H1 (cell line): ENCODE data around the gene OBSCN. TPM values are rescaled to one million over a fixed set of nuclear protein-coding genes. Genes with fewer than 3 reads are reported as not detected.

Source experiments
- CTCF ChIA-PET: fragments of 300-600 bp; sonication (Branson Sonifier 250); formaldehyde crosslinking; loops from one replicate; lab custom pipeline; 2021; ENCODE audit not compliant: partially characterized antibody; lab: Charles Lee
- POLR2A ChIA-PET: fragments of 300-600 bp; sonication (Branson Sonifier 250); formaldehyde crosslinking; loops from one replicate; lab custom pipeline; 2021; ENCODE audit warnings: inconsistent platforms; ENCODE audit not compliant: partially characterized antibody; lab: Charles Lee
- DNase-seq, 2 experiments: peaks; one replicate each; pipeline versions ENCODE4 v3.0.0 to v3.0.0-alpha.2; 2010 to 2022; ENCODE audit warnings: low spot score in 2 of 2, low read depth in 1 of 2, mixed read lengths in 1 of 2
- FAIRE-seq: peaks from 2 replicates; lab custom pipeline; 2011; peaks lifted over from hg19 to GRCh38; lab: Jason Lieb, UNC
- H2AFZ ChIP-seq: 2 replicates; pipeline ENCODE4 v1.8.1; 2012; ENCODE audit warnings: low read length, inconsistent platforms
- H2AK5ac ChIP-seq: 2 replicates; pipeline ENCODE4 v1.6.1; 2013; ENCODE audit warnings: low read depth, low read length
- H2BK120ac ChIP-seq: replicated peaks from 2 replicates; pipeline ENCODE3; 2013; ENCODE audit warnings: low read depth, low read length, inconsistent platforms
- H2BK12ac ChIP-seq: 2 replicates; pipeline ENCODE4 v1.6.1; 2013; ENCODE audit warnings: low read depth, low read length
- H2BK15ac ChIP-seq: 2 replicates; pipeline ENCODE4 v1.6.1; 2013; ENCODE audit warnings: low read length
- H2BK20ac ChIP-seq: 2 replicates; pipeline ENCODE4 v1.6.1; 2013; ENCODE audit warnings: low read length
- H2BK5ac ChIP-seq: 2 replicates; pipeline ENCODE4 v1.6.1; 2013; ENCODE audit warnings: low read depth, low read length
- H3K14ac ChIP-seq: 2 replicates; pipeline ENCODE4 v1.6.1; 2013; ENCODE audit warnings: inconsistent platforms; ENCODE audit not compliant: insufficient read length
- H3K18ac ChIP-seq: 2 replicates; pipeline ENCODE4 v1.6.1; 2013; ENCODE audit warnings: low read length; ENCODE audit errors: extremely low read depth
- H3K23ac ChIP-seq: 2 replicates; pipeline ENCODE4 v1.6.1; 2013; ENCODE audit warnings: inconsistent platforms; ENCODE audit not compliant: insufficient read length
- H3K23me2 ChIP-seq: 2 replicates; pipeline ENCODE4 v1.6.1; 2013; ENCODE audit warnings: low read depth, low read length
- H3K27ac ChIP-seq: 2 replicates; pipeline ENCODE4 v1.6.1; 2011; ENCODE audit warnings: low read depth, low read length, inconsistent platforms
- H3K27me3 ChIP-seq, 4 experiments: replicated peaks in 1 of 4; 1 replicate in 1 of 4; 2 replicates in 3 of 4; pipeline versions ENCODE4 v1.6.1 to v1.8.1; 2011 to 2013; ENCODE audit warnings: low read length in 3 of 4, mild to moderate bottlenecking in 3 of 4, inconsistent platforms in 2 of 4, mixed read lengths in 2 of 4, moderate library complexity in 1 of 4; ENCODE audit not compliant: control insufficient read depth in 3 of 4, insufficient read depth in 3 of 4; ENCODE audit errors: extremely low read depth in 1 of 4
- H3K36me3 ChIP-seq, 4 experiments: 2 replicates each; pipeline versions ENCODE4 v1.6.1 to v1.8.1; 2011 to 2013; ENCODE audit warnings: mild to moderate bottlenecking in 4 of 4, low read length in 3 of 4, moderate library complexity in 2 of 4, control low read depth in 1 of 4, inconsistent platforms in 1 of 4; ENCODE audit not compliant: insufficient read depth in 4 of 4, control insufficient read depth in 2 of 4
- H3K4ac ChIP-seq: replicated peaks from 2 replicates; pipeline ENCODE3; 2013; ENCODE audit warnings: low read length, low read depth, mixed read lengths, inconsistent platforms; ENCODE audit not compliant: insufficient read length
- H3K4me1 ChIP-seq, 4 experiments: replicated peaks in 1 of 4; 1 replicate in 1 of 4; 2 replicates in 3 of 4; pipeline versions ENCODE4 v1.6.1 to v1.8.1; 2011 to 2013; ENCODE audit warnings: low read length in 3 of 4, inconsistent platforms in 2 of 4, mixed read lengths in 1 of 4; ENCODE audit not compliant: insufficient read depth in 4 of 4, control insufficient read depth in 3 of 4
- H3K4me2 ChIP-seq, 2 experiments: 2 replicates each; pipeline versions ENCODE4 v1.6.1 to v1.8.1; 2011 to 2013; ENCODE audit warnings: low read depth in 2 of 2, low read length in 2 of 2, control low read depth in 1 of 2, inconsistent platforms in 1 of 2, mild to moderate bottlenecking in 1 of 2; ENCODE audit not compliant: insufficient read depth in 1 of 2
- H3K4me3 ChIP-seq, 4 experiments: fragments of 200-600, 300-600 bp in 1 of 4; sonication (generic), shearing (Covaris generic), sonication (Bioruptor Twin) in 1 of 4; 2 replicates each; pipeline versions ENCODE4 v1.5.1 to v1.8.1; 2011 to 2016; ENCODE audit warnings: low read length in 4 of 4, low read depth in 3 of 4, control low read depth in 2 of 4, inconsistent platforms in 2 of 4, mild to moderate bottlenecking in 2 of 4, mixed read lengths in 1 of 4, moderate library complexity in 1 of 4; ENCODE audit not compliant: insufficient read depth in 2 of 4; ENCODE audit errors: extremely low read depth in 1 of 4
- H3K56ac ChIP-seq: replicated peaks from 2 replicates; pipeline ENCODE3; 2013; ENCODE audit warnings: low read depth, mild to moderate bottlenecking, mixed read lengths, low read length, inconsistent platforms; ENCODE audit not compliant: insufficient read length
- H3K79me1 ChIP-seq: 2 replicates; pipeline ENCODE4 v1.6.1; 2013; ENCODE audit warnings: low read depth, low read length, control low read depth
- H3K79me2 ChIP-seq, 2 experiments: 2 replicates each; pipeline versions ENCODE4 v1.6.1 to v1.8.1; 2012 to 2013; ENCODE audit warnings: low read length in 2 of 2, mild to moderate bottlenecking in 2 of 2, inconsistent platforms in 1 of 2; ENCODE audit not compliant: insufficient read depth in 2 of 2, control insufficient read depth in 1 of 2
- H3K9ac ChIP-seq, 4 experiments: replicated peaks in 1 of 4; 1 replicate in 1 of 4; 2 replicates in 3 of 4; pipeline versions ENCODE4 v1.6.1 to v1.8.1; 2011 to 2013; ENCODE audit warnings: low read depth in 3 of 4, low read length in 3 of 4, control low read depth in 2 of 4, mild to moderate bottlenecking in 2 of 4, moderate library complexity in 2 of 4, inconsistent platforms in 1 of 4; ENCODE audit errors: extremely low read depth in 1 of 4
- H3K9me3 ChIP-seq, 2 experiments: 2 replicates each; pipeline versions ENCODE4 v1.6.1 to v1.8.1; 2012 to 2013; ENCODE audit warnings: mild to moderate bottlenecking in 2 of 2, moderate library complexity in 2 of 2, control low read depth in 1 of 2, inconsistent platforms in 1 of 2, low read depth in 1 of 2, low read length in 1 of 2, mixed read lengths in 1 of 2; ENCODE audit not compliant: insufficient read depth in 2 of 2
- H4K20me1 ChIP-seq, 2 experiments: replicated peaks in 1 of 2; 2 replicates each; pipeline versions ENCODE3 to v1.8.1; 2011 to 2013; ENCODE audit warnings: inconsistent platforms in 2 of 2, low read length in 2 of 2, mild to moderate bottlenecking in 1 of 2; ENCODE audit not compliant: insufficient read depth in 2 of 2, control insufficient read depth in 1 of 2
- H4K5ac ChIP-seq: 2 replicates; pipeline ENCODE4 v1.6.1; 2013; ENCODE audit warnings: low read length, low read depth, mixed read lengths, inconsistent platforms; ENCODE audit not compliant: insufficient read length
- H4K8ac ChIP-seq: 2 replicates; pipeline ENCODE4 v1.8.0; 2013; ENCODE audit warnings: mild to moderate bottlenecking, moderate library complexity, low read length, inconsistent platforms; ENCODE audit not compliant: insufficient read depth; ENCODE audit errors: extremely low read depth
- H4K91ac ChIP-seq: replicated peaks from 2 replicates; pipeline ENCODE3; 2013; ENCODE audit warnings: low read length, mixed read lengths, inconsistent platforms; ENCODE audit not compliant: insufficient read length
- ASH2L ChIP-seq: fragments of 200-600, 300-600 bp; sonication (generic); IDR thresholded peaks from one replicate; pipeline ENCODE4 v1.7.1; 2017; ENCODE audit warnings: low read length
- BRCA1 ChIP-seq: IDR thresholded peaks from 2 replicates; pipeline ENCODE4 v1.6.1; 2012; ENCODE audit warnings: low read depth, low read length, improper control_type of control experiment
- CBX5 ChIP-seq: fragments of 300-800, 300-1000 bp; sonication (generic); IDR thresholded peaks from 2 replicates; pipeline ENCODE4 v1.7.1; 2016; ENCODE audit warnings: antibody characterized with exemption, low read length, low read depth
- CHD2 ChIP-seq: IDR thresholded peaks from 2 replicates; pipeline ENCODE4 v1.6.1; 2012; ENCODE audit warnings: low read length, improper control_type of control experiment
- CTBP2 ChIP-seq: IDR thresholded peaks from 2 replicates; pipeline ENCODE4 v1.7.0; 2011; ENCODE audit warnings: borderline replicate concordance, mild to moderate bottlenecking, moderate library complexity, mixed read lengths, low read length; ENCODE audit not compliant: insufficient read depth, insufficient read length
- EGR1 ChIP-seq: IDR thresholded peaks from 2 replicates; pipeline ENCODE4 v1.6.1; 2011; ENCODE audit warnings: low read depth, low read length, borderline replicate concordance
- EP300 ChIP-seq, 2 experiments: IDR thresholded peaks; 1 replicate in 1 of 2; 2 replicates in 1 of 2; pipeline ENCODE4 v1.6.1; 2011 to 2012; ENCODE audit warnings: low read depth in 2 of 2, low read length in 2 of 2, mild to moderate bottlenecking in 2 of 2, borderline replicate concordance in 1 of 2, inconsistent platforms in 1 of 2, moderate library complexity in 1 of 2
- GTF2F1 ChIP-seq: IDR thresholded peaks from 2 replicates; pipeline ENCODE4 v1.6.1; 2012; ENCODE audit warnings: low read depth, low read length, improper control_type of control experiment, borderline replicate concordance
- NRF1 ChIP-seq: IDR thresholded peaks from 2 replicates; pipeline ENCODE4 v1.6.1; 2011; ENCODE audit warnings: mild to moderate bottlenecking, low read depth, low read length, improper control_type of control experiment
- POU5F1 ChIP-seq: IDR thresholded peaks from 2 replicates; pipeline ENCODE4 v1.6.1; 2011; ENCODE audit warnings: low read depth, mild to moderate bottlenecking, low read length, moderate library complexity
- SP4 ChIP-seq: IDR thresholded peaks from 2 replicates; pipeline ENCODE4 v1.6.1; 2012; ENCODE audit warnings: low read length, inconsistent platforms
- TEAD4 ChIP-seq: IDR thresholded peaks from 2 replicates; pipeline ENCODE4 v1.6.1; 2012; ENCODE audit warnings: low read depth, low read length, inconsistent platforms, mixed read lengths
- WGBS, 2 experiments: shearing (Covaris generic) in 1 of 2; methylation state at CpG; one replicate each; pipeline versions ENCODE4 v1.1.6 to v1.1.7; 2013 to 2015; ENCODE audit warnings: low lambda C conversion rate in 2 of 2, mixed read lengths in 2 of 2, inconsistent platforms in 1 of 2, low coverage in 1 of 2, missing lambda C conversion rate in 1 of 2; ENCODE audit not compliant: insufficient replicate concordance in 2 of 2, insufficient coverage in 1 of 2, insufficient read length in 1 of 2; ENCODE audit errors: extremely low coverage in 1 of 2, missing lambda C conversion rate in 1 of 2; 5-methylcytosine and 5-hydroxymethylcytosine counted together
- polyA plus RNA-seq, 7 experiments: library from polyadenylated mRNA; depleted of rRNA in 3 of 7; stranded (reverse) in 5 of 7; unstranded in 2 of 7; fragments of >200 nt in 5 of 7; fragments of 200-250 nt in 2 of 7; gene quantifications; 1 replicate in 5 of 7; 2 replicates in 1 of 7; 4 replicates in 1 of 7; pipeline versions ENCODE4 v1.2.1 to v1.2.3, GENCODE V29; 2011 to 2013; ENCODE audit warnings: missing spikeins in 2 of 7, mixed read lengths in 2 of 7
- total RNA-seq: library from RNA; stranded (reverse); fragmentation: NEBNext Ultra II Directional; extraction: Animal tissue kit (Norgen Biotek cat#: 25700); gene quantifications from 2 replicates; pipeline ENCODE4 v1.2.1, GENCODE V29; 2021
- TF ChIP-seq, protein P1 (sequence below): IDR thresholded peaks from 2 replicates; pipeline ENCODE4 v1.6.1; 2012; ENCODE audit warnings: inconsistent platforms

The OBSCN gene
- total and polyA plus RNA-seq, 2 of the 8 experiments (the other 6 are each of a cell fraction or from before 2014, with no cell fraction given) = 7.5 to 28.4 TPM

DNA sequence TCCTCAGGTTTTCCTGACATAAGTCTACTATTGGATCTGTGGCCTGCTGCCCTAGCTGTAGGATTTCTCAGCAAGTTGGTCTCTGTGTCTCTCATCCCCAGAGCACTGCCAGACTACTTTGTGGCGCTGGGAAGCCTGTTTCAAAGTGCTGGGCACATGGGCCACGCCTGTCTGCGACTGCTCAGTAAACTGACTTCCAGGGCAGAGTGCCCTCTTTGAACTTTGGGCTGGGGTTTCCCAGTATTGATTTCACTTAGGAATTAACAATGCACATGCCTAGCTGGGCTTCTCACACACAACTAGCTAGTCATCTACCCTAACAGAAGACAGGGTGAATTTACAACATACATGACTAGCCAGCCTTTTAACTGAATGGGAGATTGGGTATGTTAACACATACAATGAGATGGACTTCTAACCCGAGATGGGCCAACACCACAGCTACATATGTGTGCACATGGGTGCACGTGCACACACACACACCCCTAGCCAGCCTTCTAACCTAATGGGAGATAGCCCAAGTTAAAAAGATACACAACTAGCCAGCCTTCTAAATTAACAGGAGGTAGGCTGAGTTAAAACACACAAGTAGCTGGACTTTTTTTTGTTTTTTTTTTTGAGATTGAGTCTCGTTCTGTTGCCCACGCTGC is 215.7 kb downstream of the OBSCN start:
- H3K4me2 ChIP-seq = no peak overlapping the region
- H3K4me1 ChIP-seq = peaks cover 0 to 6% (median 1%) of the 10 kb centered on the region in 4 experiments; a peak in 2 of 7 replicates
- 86% methylated on average over 7 of the region's 7 CpGs; no CpG with 5 or more reads in 1 of the 2 experiments for WGBS, 2 experiments
- no peak for TF ChIP-seq GTF2F1
- no peak for TF ChIP-seq EGR1
- TF ChIP-seq BRCA1 = no peak
- no peak for TF ChIP-seq EP300 (IDR thresholded peaks at IDR 0.05; ENCODE audit: borderline replicate concordance in 1 of 2, low read depth in 2 of 2, low read length in 2 of 2)
- no peak for TF ChIP-seq NRF1
- TF ChIP-seq CTBP2 = no peak
- no peak for TF ChIP-seq POU5F1
- no peak for TF ChIP-seq ASH2L
- no peak for TF ChIP-seq CHD2
- TF ChIP-seq SP4 = no peak
- no peak for TF ChIP-seq CBX5
- no peak for TF ChIP-seq TEAD4
- TF ChIP-seq, protein P1, sequence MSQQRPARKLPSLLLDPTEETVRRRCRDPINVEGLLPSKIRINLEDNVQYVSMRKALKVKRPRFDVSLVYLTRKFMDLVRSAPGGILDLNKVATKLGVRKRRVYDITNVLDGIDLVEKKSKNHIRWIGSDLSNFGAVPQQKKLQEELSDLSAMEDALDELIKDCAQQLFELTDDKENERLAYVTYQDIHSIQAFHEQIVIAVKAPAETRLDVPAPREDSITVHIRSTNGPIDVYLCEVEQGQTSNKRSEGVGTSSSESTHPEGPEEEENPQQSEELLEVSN = no peak
- ChIA-PET POLR2A (interaction anchor here (0.6 to 5.6 kb wide), 3 partner anchors 12 to 1561 kb away, joined by 4 to 37 read pairs (median 10); a partner anchor contains a TSS), CTCF (interaction anchor here (0.5 to 4.1 kb wide), 7 partner anchors 8 to 739 kb away, joined by 3 to 17 read pairs (median 4); no protein-coding TSS in a partner anchor)
- no peaks in the 10 kb centered on the region for H3K36me3 ChIP-seq
- H3K9ac ChIP-seq = no peak overlapping the region
- no peak overlapping the region for H2BK12ac ChIP-seq
- peaks cover 2 to 49% (median 17%) of the 10 kb centered on the region in 4 experiments for H3K27me3 ChIP-seq
- DNase-seq = no peak
- H3K79me1 ChIP-seq = no peaks in the 10 kb centered on the region
- H3K23ac ChIP-seq = no peak overlapping the region
- no peaks in the 10 kb centered on the region for H3K79me2 ChIP-seq
- H2AFZ ChIP-seq = no peak overlapping the region
- H2BK120ac ChIP-seq = no peak overlapping the region
- no peak overlapping the region for H2BK5ac ChIP-seq
- H3K9me3 ChIP-seq = peaks cover 0 to 12% of the 10 kb centered on the region in 2 experiments; a peak in 1 of 4 replicates
- H3K23me2 ChIP-seq = no peaks in the 10 kb centered on the region
- no peaks in the 10 kb centered on the region for H4K20me1 ChIP-seq
- no peak overlapping the region for H3K4me3 ChIP-seq
- H2BK15ac ChIP-seq = no peak overlapping the region
- H2AK5ac ChIP-seq = no peak overlapping the region
- H2BK20ac ChIP-seq = no peak overlapping the region
- no peak overlapping the region for H4K91ac ChIP-seq
- H3K18ac ChIP-seq = no peak overlapping the region
- no peak for FAIRE-seq
- no peak overlapping the region for H3K14ac ChIP-seq
- H3K56ac ChIP-seq = no peak overlapping the region
- H3K27ac ChIP-seq = no peak overlapping the region
- no peak overlapping the region for H4K8ac ChIP-seq
- H3K4ac ChIP-seq = no peak overlapping the region
- H4K5ac ChIP-seq = no peak overlapping the region
